IMR-90 (cell line): ENCODE results near the gene CDKN3. TPM values are rescaled to one million over a fixed set of nuclear protein-coding genes. Genes with fewer than 3 reads are reported as not detected.

ENCODE experiments used
- ATAC-seq: fragments of 200-7000 bp; cut with Tn5 transposase; 2 replicates; pipeline ENCODE4 v1.9.1; 2020; ENCODE audit warnings: low read depth, mild to moderate bottlenecking, moderate library complexity
- BruUV-seq: library from RNA; stranded (reverse); fragments of 400-500 nt; replicated peaks from 2 replicates; lab custom pipeline; 2021; lab: Mats Ljungman, UMichigan
- CTCF ChIA-PET: fragments of 300-600 bp; formaldehyde crosslinking; extraction: SDS; loops from one replicate; lab custom pipeline; 2021; ENCODE audit warnings: antibody characterized with exemption; lab: Yijun Ruan, JAX
- POLR2A ChIA-PET: fragments of 300-600 bp; sonication (Branson Sonifier 250); formaldehyde crosslinking; loops from one replicate; lab custom pipeline; 2022; ENCODE audit warnings: antibody characterized with exemption; ENCODE audit not compliant: unreplicated experiment; lab: Charles Lee
- DNase-seq: peaks from one replicate; pipeline ENCODE4 v3.0.0; 2013
- H2AFZ ChIP-seq: replicated peaks from 2 replicates; pipeline ENCODE3; 2013; ENCODE audit warnings: low read length, mild to moderate bottlenecking; ENCODE audit not compliant: poor library complexity
- H2AK5ac ChIP-seq: 2 replicates; pipeline ENCODE4 v1.6.1; 2013; ENCODE audit warnings: low read depth, low read length, inconsistent platforms
- H2AK9ac ChIP-seq: replicated peaks from 2 replicates; pipeline ENCODE3; 2013; ENCODE audit warnings: mild to moderate bottlenecking, low read depth, low read length, moderate library complexity; ENCODE audit not compliant: poor library complexity
- H2BK120ac ChIP-seq: 2 replicates; pipeline ENCODE4 v1.6.1; 2013; ENCODE audit warnings: low read depth, low read length, inconsistent platforms
- H2BK15ac ChIP-seq: 3 replicates; pipeline ENCODE4 v1.6.1; 2013; ENCODE audit warnings: low read depth, low read length, inconsistent platforms
- H2BK20ac ChIP-seq: 2 replicates; pipeline ENCODE4 v1.6.1; 2013; ENCODE audit warnings: low read depth, mild to moderate bottlenecking, inconsistent platforms, low read length, moderate library complexity
- H2BK5ac ChIP-seq: 2 replicates; pipeline ENCODE4 v1.6.1; 2013; ENCODE audit warnings: mild to moderate bottlenecking, low read depth, low read length, inconsistent platforms; ENCODE audit not compliant: poor library complexity, severe bottlenecking
- H3K14ac ChIP-seq: replicated peaks from 2 replicates; pipeline ENCODE4 v1.6.1; 2013; ENCODE audit warnings: low read depth, low read length, inconsistent platforms
- H3K18ac ChIP-seq: 2 replicates; pipeline ENCODE4 v1.6.1; 2013; ENCODE audit warnings: low read depth, low read length, control low read depth
- H3K23ac ChIP-seq: 2 replicates; pipeline ENCODE4 v1.6.1; 2013; ENCODE audit warnings: low read depth, low read length, inconsistent platforms
- H3K27ac ChIP-seq: 2 replicates; pipeline ENCODE4 v1.5.1; 2013; ENCODE audit warnings: mild to moderate bottlenecking, control low read depth, low read length; ENCODE audit not compliant: insufficient read depth
- H3K27me3 ChIP-seq: 2 replicates; pipeline ENCODE4 v1.6.1; 2013; ENCODE audit warnings: low read length; ENCODE audit not compliant: control insufficient read depth, insufficient read depth
- H3K36me3 ChIP-seq: 2 replicates; pipeline ENCODE4 v1.6.1; 2013; ENCODE audit warnings: low read length, mixed read lengths; ENCODE audit not compliant: control insufficient read depth, insufficient read depth
- H3K4ac ChIP-seq: 2 replicates; pipeline ENCODE4 v1.6.1; 2013; ENCODE audit warnings: low read depth, low read length, inconsistent platforms
- H3K4me1 ChIP-seq: 2 replicates; pipeline ENCODE4 v1.6.1; 2013; ENCODE audit warnings: low read length, mixed read lengths; ENCODE audit not compliant: control insufficient read depth, insufficient read depth
- H3K4me2 ChIP-seq: 2 replicates; pipeline ENCODE4 v1.6.1; 2013; ENCODE audit warnings: low read depth, mild to moderate bottlenecking, control low read depth, low read length, moderate library complexity
- H3K4me3 ChIP-seq: 2 replicates; pipeline ENCODE4 v1.5.1; 2013; ENCODE audit warnings: low read depth, mild to moderate bottlenecking, control low read depth, low read length, moderate library complexity; ENCODE audit not compliant: insufficient read depth
- H3K56ac ChIP-seq: 2 replicates; pipeline ENCODE4 v1.6.1; 2013; ENCODE audit warnings: low read length, inconsistent platforms; ENCODE audit not compliant: insufficient read depth; ENCODE audit errors: extremely low read depth
- H3K79me1 ChIP-seq, 2 experiments: 2 replicates each; pipeline ENCODE4 v1.6.1; 2013; ENCODE audit warnings: low read length in 2 of 2, inconsistent platforms in 1 of 2, low read depth in 1 of 2
- H3K9ac ChIP-seq: 2 replicates; pipeline ENCODE4 v1.6.1; 2013; ENCODE audit warnings: low read depth, low read length, control low read depth
- H3K9me1 ChIP-seq: 2 replicates; pipeline ENCODE4 v1.6.1; 2013; ENCODE audit warnings: low read length, inconsistent platforms; ENCODE audit not compliant: insufficient read depth
- H3K9me3 ChIP-seq: 2 replicates; pipeline ENCODE4 v1.6.1; 2013; ENCODE audit warnings: low read length; ENCODE audit not compliant: control insufficient read depth, insufficient read depth
- H4K20me1 ChIP-seq: 2 replicates; pipeline ENCODE4 v1.6.1; 2013; ENCODE audit warnings: low read length, inconsistent platforms; ENCODE audit not compliant: insufficient read depth
- H4K5ac ChIP-seq: 2 replicates; pipeline ENCODE4 v1.6.1; 2013; ENCODE audit warnings: mild to moderate bottlenecking, low read depth, low read length, control low read depth
- H4K8ac ChIP-seq, 2 experiments: 2 replicates each; pipeline ENCODE4 v1.6.1; 2013; ENCODE audit warnings: low read depth in 2 of 2, low read length in 2 of 2, control low read depth in 1 of 2, inconsistent platforms in 1 of 2
- H4K91ac ChIP-seq: 2 replicates; pipeline ENCODE4 v1.6.1; 2013; ENCODE audit warnings: low read depth, low read length, inconsistent platforms; ENCODE audit not compliant: insufficient read depth
- BHLHE40 ChIP-seq: fragments of 150-350 bp; IDR thresholded peaks from 2 replicates; pipeline ENCODE4 v1.6.1; 2016; ENCODE audit warnings: mild to moderate bottlenecking, low read depth, low read length
- CEBPB ChIP-seq: IDR thresholded peaks from 2 replicates; pipeline ENCODE4 v1.6.1; 2012; ENCODE audit warnings: low read depth, low read length, improper control_type of control experiment
- ELK1 ChIP-seq: fragments of 150-350 bp; IDR thresholded peaks from 2 replicates; pipeline ENCODE4 v1.6.1; 2016; ENCODE audit warnings: low read depth, mild to moderate bottlenecking, low read length, moderate library complexity, borderline replicate concordance
- MAFK ChIP-seq: IDR thresholded peaks from 2 replicates; pipeline ENCODE4 v1.6.1; 2012; ENCODE audit warnings: low read depth, low read length, improper control_type of control experiment
- MXI1 ChIP-seq: IDR thresholded peaks from 2 replicates; pipeline ENCODE4 v1.6.1; 2012; ENCODE audit warnings: low read depth, mild to moderate bottlenecking, low read length, moderate library complexity, borderline replicate concordance
- NFE2L2 ChIP-seq: fragments of 150-350 bp; IDR thresholded peaks from 2 replicates; pipeline ENCODE4 v1.6.1; 2016; ENCODE audit warnings: low read depth, mild to moderate bottlenecking, low read length
- RAD21 ChIP-seq: IDR thresholded peaks from 2 replicates; pipeline ENCODE4 v1.6.1; 2012; ENCODE audit warnings: low read length, improper control_type of control experiment
- RCOR1 ChIP-seq: IDR thresholded peaks from 2 replicates; pipeline ENCODE4 v1.6.1; 2012; ENCODE audit warnings: mild to moderate bottlenecking, low read length, improper control_type of control experiment; ENCODE audit not compliant: insufficient replicate concordance
- WGBS, 2 experiments: methylation state at CpG; one replicate each; pipeline versions ENCODE4 v1.1.5 to v1.1.7; 2013; ENCODE audit warnings: missing lambda C conversion rate in 2 of 2; ENCODE audit not compliant: insufficient read length in 1 of 2; ENCODE audit errors: extremely low coverage in 2 of 2; 5-methylcytosine and 5-hydroxymethylcytosine counted together
- dilution Hi-C: fragments of 300-500 bp; cut with HindIII; formaldehyde crosslinking; loops from one replicate; pipeline ENCODE4 v1.14.3; 2018; ENCODE audit warnings: low sequenced_read_pairs; ENCODE audit not compliant: unreplicated experiment
- in situ Hi-C: fragments of 300-500 bp; cut with MboI; formaldehyde crosslinking; loops from 3 replicates; pipeline ENCODE4 v1.14.3; 2019; ENCODE audit warnings: low sequenced_read_pairs, inconsistent platforms, mixed read lengths
- intact Hi-C: fragments of 100-400 bp; cut with micrococcal nuclease; formaldehyde crosslinking; loops from 2 replicates; pipeline ENCODE4 v1.10.0; 2022
- polyA plus RNA-seq, 3 experiments: library from polyadenylated mRNA; depleted of rRNA; stranded (reverse); fragments of >200 nt; gene quantifications; 2 replicates each; pipeline ENCODE4 v1.2.3, GENCODE V29; 2012; ENCODE audit warnings: low replicate concordance in 1 of 3
- total RNA-seq: library from RNA; depleted of rRNA; stranded (reverse); fragments of >200 nt; gene quantifications from 2 replicates; pipeline ENCODE4 v1.2.3, GENCODE V29; 2012
- TF ChIP-seq, protein P1 (sequence below): conservative IDR thresholded peaks from 2 replicates; pipeline ENCODE4 v1.5.1; 2012; ENCODE audit warnings: mild to moderate bottlenecking, low read depth, low read length, improper control_type of control experiment

CDKN3 gene
- total and polyA plus RNA-seq, 2 of the 4 experiments (the other 2 are of a cell fraction): 38.9 to 48.9 TPM

DNA sequence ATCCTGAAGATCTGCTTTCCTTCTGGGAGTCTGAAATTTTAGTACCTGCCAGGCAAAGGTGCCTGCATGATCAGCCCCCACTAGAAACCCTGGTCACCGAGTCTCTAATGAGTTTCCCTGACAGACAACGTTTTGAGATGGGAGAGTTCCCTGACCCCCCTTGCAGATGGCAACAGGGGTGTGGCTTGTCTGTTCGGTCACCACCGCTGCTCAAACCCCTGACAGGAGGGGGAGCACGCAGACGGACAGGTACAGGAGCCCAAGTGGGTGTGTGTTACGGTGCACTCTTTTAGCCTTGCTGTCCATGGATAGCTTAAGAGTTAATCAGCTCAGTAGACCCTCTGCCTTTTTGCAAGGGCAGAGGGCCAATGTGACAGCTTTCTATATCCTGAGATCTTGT lies 19.3 kb upstream of the CDKN3 start:
- Histone ChIP-seq H3K9ac (no peak overlapping the region), H3K4ac (no peak overlapping the region), H3K18ac (no peak overlapping the region), H3K9me1 (no peaks in the 10 kb centered on the region), H3K4me2 (no peak overlapping the region), H4K5ac (no peak overlapping the region), H2BK20ac (no peak overlapping the region), H2BK120ac (no peak overlapping the region), H2AFZ (no peak overlapping the region), H4K8ac (no peak overlapping the region), H4K20me1 (no peaks in the 10 kb centered on the region), H3K36me3 (no peaks in the 10 kb centered on the region), H2AK9ac (no peak overlapping the region), H3K56ac (no peak overlapping the region), H4K91ac (no peak overlapping the region), H3K14ac (no peak overlapping the region; the same call in 1 of the 2 replicates), H3K9me3 (no peaks in the 10 kb centered on the region; the same call in 1 of the 2 replicates), H3K27ac (no peak overlapping the region), H2BK5ac (no peak overlapping the region), H3K27me3 (peaks cover 24% of the 10 kb centered on the region), H2AK5ac (no peak overlapping the region), H3K79me1 (no peaks in the 10 kb centered on the region), H2BK15ac (no peak overlapping the region), H3K4me3 (no peak overlapping the region), H3K23ac (no peak overlapping the region), H3K4me1 (peaks cover 2% of the 10 kb centered on the region; the same call in 1 of the 2 replicates)
- dilution Hi-C loops: no loop called here
- no peak for DNase-seq
- ATAC-seq: no peak
- TF ChIP-seq CEBPB (no peak), RCOR1 (no peak), RAD21 (no peak), BHLHE40 (no peak), MAFK (no peak), MXI1 (no peak), NFE2L2 (no peak), ELK1 (no peak)
- TF ChIP-seq, protein P1, sequence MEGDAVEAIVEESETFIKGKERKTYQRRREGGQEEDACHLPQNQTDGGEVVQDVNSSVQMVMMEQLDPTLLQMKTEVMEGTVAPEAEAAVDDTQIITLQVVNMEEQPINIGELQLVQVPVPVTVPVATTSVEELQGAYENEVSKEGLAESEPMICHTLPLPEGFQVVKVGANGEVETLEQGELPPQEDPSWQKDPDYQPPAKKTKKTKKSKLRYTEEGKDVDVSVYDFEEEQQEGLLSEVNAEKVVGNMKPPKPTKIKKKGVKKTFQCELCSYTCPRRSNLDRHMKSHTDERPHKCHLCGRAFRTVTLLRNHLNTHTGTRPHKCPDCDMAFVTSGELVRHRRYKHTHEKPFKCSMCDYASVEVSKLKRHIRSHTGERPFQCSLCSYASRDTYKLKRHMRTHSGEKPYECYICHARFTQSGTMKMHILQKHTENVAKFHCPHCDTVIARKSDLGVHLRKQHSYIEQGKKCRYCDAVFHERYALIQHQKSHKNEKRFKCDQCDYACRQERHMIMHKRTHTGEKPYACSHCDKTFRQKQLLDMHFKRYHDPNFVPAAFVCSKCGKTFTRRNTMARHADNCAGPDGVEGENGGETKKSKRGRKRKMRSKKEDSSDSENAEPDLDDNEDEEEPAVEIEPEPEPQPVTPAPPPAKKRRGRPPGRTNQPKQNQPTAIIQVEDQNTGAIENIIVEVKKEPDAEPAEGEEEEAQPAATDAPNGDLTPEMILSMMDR: no peak
- POLR2A ChIA-PET: no interaction called here
- in situ Hi-C loops: no loop called here
- CTCF ChIA-PET: no interaction called here
- WGBS, 2 experiments: 80% methylated on average over 1 of the region's 7 CpGs; no CpG with 5 or more reads in 1 of the 2 experiments
- BruUV-seq: no TSS peak
- intact Hi-C loops: no loop called here
